CD14-positive monocyte (primary cell): ENCODE data around the gene FAM170B. TPM values are rescaled to one million over a fixed set of nuclear protein-coding genes. Genes with fewer than 3 reads are reported as not detected.

Experiments
- DNase-seq, 3 donors: peaks; one replicate each; pipeline ENCODE4 v3.0.0-alpha.2; 2011 to 2022
- H2AFZ ChIP-seq: 2 replicates; pipeline ENCODE4 v1.6.0; 2012; ENCODE audit warnings: mild to moderate bottlenecking, low read depth, low read length, inconsistent platforms; ENCODE audit not compliant: insufficient read depth, poor library complexity, severe bottlenecking
- H3K27ac ChIP-seq, 2 donors: 1 replicate in 1 of 2; 2 replicates in 1 of 2; pipeline ENCODE4 v1.5.1; 2012 to 2013; ENCODE audit warnings: low read length in 2 of 2, control low read depth in 1 of 2, inconsistent platforms in 1 of 2, low read depth in 1 of 2, mild to moderate bottlenecking in 1 of 2
- H3K27me3 ChIP-seq, 2 donors: one replicate each; pipeline versions ENCODE4 v1.6.0 to v1.6.1; 2011 to 2013; ENCODE audit warnings: low read length in 2 of 2; ENCODE audit not compliant: control insufficient read depth in 2 of 2, insufficient read depth in 2 of 2
- H3K36me3 ChIP-seq, 2 donors: replicated peaks in 1 of 2; 1 replicate in 1 of 2; 2 replicates in 1 of 2; pipeline versions ENCODE4 v1.5.1 to v1.6.1; 2012 to 2013; ENCODE audit warnings: low read length in 2 of 2, control low read depth in 1 of 2, inconsistent platforms in 1 of 2, mild to moderate bottlenecking in 1 of 2; ENCODE audit not compliant: insufficient read depth in 2 of 2, control insufficient read depth in 1 of 2
- H3K4me1 ChIP-seq, 2 donors: 1 replicate in 1 of 2; 2 replicates in 1 of 2; pipeline versions ENCODE4 v1.5.1 to v1.6.1; 2012 to 2013; ENCODE audit warnings: low read length in 2 of 2, control low read depth in 1 of 2, inconsistent platforms in 1 of 2, mild to moderate bottlenecking in 1 of 2, moderate library complexity in 1 of 2; ENCODE audit not compliant: insufficient read depth in 2 of 2, control insufficient read depth in 1 of 2
- H3K4me2 ChIP-seq: replicated peaks from 2 replicates; pipeline ENCODE3; 2012; ENCODE audit warnings: low read length, moderate library complexity, mild to moderate bottlenecking; ENCODE audit not compliant: poor library complexity, severe bottlenecking; ENCODE audit errors: extremely low read depth
- H3K4me3 ChIP-seq, 3 experiments: fragments of 200-600 bp in 1 of 3; sonication (generic) in 1 of 3; replicated peaks in 1 of 3; 1 replicate in 2 of 3; 2 replicates in 1 of 3; pipeline ENCODE4 v1.5.1; 2011 to 2013; ENCODE audit warnings: low read length in 3 of 3, mild to moderate bottlenecking in 3 of 3, control low read depth in 2 of 3, low read depth in 2 of 3, inconsistent platforms in 1 of 3, moderate library complexity in 1 of 3
- H3K79me2 ChIP-seq: 2 replicates; pipeline ENCODE4 v1.6.0; 2012; ENCODE audit warnings: mild to moderate bottlenecking, control low read depth, inconsistent platforms, low read length, moderate library complexity; ENCODE audit not compliant: insufficient read depth
- H3K9ac ChIP-seq: 2 replicates; pipeline ENCODE4 v1.6.0; 2017; ENCODE audit warnings: low read length, mild to moderate bottlenecking; ENCODE audit not compliant: insufficient read depth, poor library complexity, severe bottlenecking
- H3K9me3 ChIP-seq, 2 donors: replicated peaks in 1 of 2; 1 replicate in 1 of 2; 2 replicates in 1 of 2; pipeline versions ENCODE4 v1.5.1 to v1.6.1; 2012 to 2013; ENCODE audit warnings: low read length in 2 of 2, control low read depth in 1 of 2; ENCODE audit not compliant: control insufficient read depth in 1 of 2, insufficient read depth in 1 of 2
- H4K20me1 ChIP-seq: 2 replicates; pipeline ENCODE4 v1.6.0; 2012; ENCODE audit warnings: mild to moderate bottlenecking, low read length, control low read depth, moderate library complexity; ENCODE audit not compliant: insufficient read depth
- H3K27ac Mint-ChIP-seq, 7 donors: one replicate each; pipeline ENCODE4 v1.8.0; 2020; ENCODE audit warnings: mild to moderate bottlenecking in 7 of 7, mixed read lengths in 7 of 7, moderate library complexity in 6 of 7, inconsistent platforms in 2 of 7
- H3K27me3 Mint-ChIP-seq, 3 donors: one replicate each; pipeline ENCODE4 v1.8.0; 2021 to 2022; ENCODE audit warnings: low read depth in 3 of 3, mild to moderate bottlenecking in 3 of 3, mixed read lengths in 3 of 3, moderate library complexity in 3 of 3, inconsistent platforms in 1 of 3
- H3K36me3 Mint-ChIP-seq, 2 donors: one replicate each; pipeline ENCODE4 v1.8.0; 2020; ENCODE audit warnings: mixed read lengths in 2 of 2, inconsistent platforms in 1 of 2, mild to moderate bottlenecking in 1 of 2
- H3K4me1 Mint-ChIP-seq: one replicate; pipeline ENCODE4 v1.8.0; 2020; ENCODE audit warnings: mild to moderate bottlenecking, mixed read lengths
- H3K4me3 Mint-ChIP-seq, 2 donors: one replicate each; pipeline ENCODE4 v1.8.0; 2020; ENCODE audit warnings: mild to moderate bottlenecking in 2 of 2, mixed read lengths in 2 of 2, moderate library complexity in 1 of 2
- H3K9me3 Mint-ChIP-seq, 7 donors: one replicate each; pipeline ENCODE4 v1.8.0; 2020 to 2022; ENCODE audit warnings: mixed read lengths in 7 of 7, mild to moderate bottlenecking in 6 of 7, moderate library complexity in 6 of 7, inconsistent platforms in 2 of 7
- CTCF ChIP-seq: fragments of 200-600 bp; IDR thresholded peaks from one replicate; pipeline ENCODE4 v1.8.0; 2022; ENCODE audit warnings: antibody characterized with exemption, mild to moderate bottlenecking
- WGBS: methylation state at CpG from one replicate; pipeline ENCODE4 v1.1.5; 2013; ENCODE audit warnings: missing lambda C conversion rate; ENCODE audit not compliant: insufficient coverage; 5-methylcytosine and 5-hydroxymethylcytosine counted together
- intact Hi-C, 2 donors: fragments of 100-400 bp; cut with micrococcal nuclease; formaldehyde crosslinking; loops; one replicate each; pipeline versions ENCODE4 v1.15.0 to v1.15.1; 2023
- polyA plus RNA-seq, 3 donors: library from polyadenylated mRNA; depleted of rRNA in 1 of 3; unstranded in 2 of 3; stranded (reverse) in 1 of 3; fragments of 300-500 nt in 2 of 3; fragments of >200 nt in 1 of 3; fragmentation: Illumina TruSeq in 2 of 3; gene quantifications; 1 replicate in 2 of 3; 2 replicates in 1 of 3; pipeline ENCODE4 v1.2.3, GENCODE V29; 2012 to 2021

Gene FAM170B
- polyA plus RNA-seq, 3 donors = not detected

- Mint-ChIP-seq H3K4me3 (no peak overlapping the region), H3K27me3 (peaks cover 0 to 6% (median 4%) of the 10 kb centered on the region in 3 donors), H3K9me3 (no peaks in the 10 kb centered on the region), H3K36me3 (peaks cover 0 to 10% of the 10 kb centered on the region in 2 donors), H3K27ac (peak overlapping the region in 1 of 7 donors; percentile 45), H3K4me1 (peaks cover 26% of the 10 kb centered on the region)
- no peaks in the 10 kb centered on the region for H3K79me2 ChIP-seq
- H3K9ac ChIP-seq = no peak overlapping the region
- no peak overlapping the region for H3K4me2 ChIP-seq
- no peaks in the 10 kb centered on the region for H3K27me3 ChIP-seq
- TF ChIP-seq CTCF = no peak
- no peaks in the 10 kb centered on the region for H3K9me3 ChIP-seq
- intact Hi-C loops = no loop called here
- 87% methylated on average over 7 of the region's 7 CpGs for WGBS
- no peak overlapping the region for H3K4me3 ChIP-seq
- H3K4me1 ChIP-seq = peaks cover 16 to 24% of the 10 kb centered on the region in 2 donors
- DNase-seq = no peak
- H2AFZ ChIP-seq = no peak overlapping the region
- no peak overlapping the region for H3K27ac ChIP-seq
- H3K36me3 ChIP-seq = no peaks in the 10 kb centered on the region
- H4K20me1 ChIP-seq = no peaks in the 10 kb centered on the region
These were observed 31.4 kb upstream of the FAM170B start for GRCh38 chr10:49165259-49165658.

GRCh38 chr10:49164559-49165188, 30.9 kb upstream of the FAM170B start:
- no peak overlapping the region for H3K4me3 Mint-ChIP-seq
- DNase-seq = peak; percentile 51 to 65 (median 60)
- 22% methylated on average over 6 of the region's 9 CpGs for WGBS

More at GRCh38 chr10:49164559-49165188, 30.9 kb upstream of the FAM170B start:
- Histone ChIP-seq H4K20me1 (no peaks in the 10 kb centered on the region), H3K4me2 (no peak overlapping the region), H3K9me3 (no peaks in the 10 kb centered on the region), H3K4me3 (no peak overlapping the region), H2AFZ (no peak overlapping the region), H3K27ac (no peak overlapping the region), H3K4me1 (peaks cover 16 to 22% of the 10 kb centered on the region in 2 donors), H3K27me3 (no peaks in the 10 kb centered on the region), H3K79me2 (no peaks in the 10 kb centered on the region), H3K36me3 (no peaks in the 10 kb centered on the region), H3K9ac (no peak overlapping the region)
- intact Hi-C loops = no loop called here
- Mint-ChIP-seq H3K27ac (peak overlapping the region in 2 of 7 donors; percentile 22 to 60), H3K36me3 (peaks cover 0 to 10% of the 10 kb centered on the region in 2 donors), H3K27me3 (peaks cover 0 to 4% (median 4%) of the 10 kb centered on the region in 3 donors), H3K4me1 (peaks cover 26% of the 10 kb centered on the region), H3K9me3 (no peaks in the 10 kb centered on the region)
- peak; percentile 84 for TF ChIP-seq CTCF
